ENCODE results near the gene IL3. TPM values are rescaled to one million over a fixed set of nuclear protein-coding genes. Genes with fewer than 3 reads are reported as not detected.

Gene IL3
- total and polyA plus RNA-seq, 9 donors = not detected

DNA sequence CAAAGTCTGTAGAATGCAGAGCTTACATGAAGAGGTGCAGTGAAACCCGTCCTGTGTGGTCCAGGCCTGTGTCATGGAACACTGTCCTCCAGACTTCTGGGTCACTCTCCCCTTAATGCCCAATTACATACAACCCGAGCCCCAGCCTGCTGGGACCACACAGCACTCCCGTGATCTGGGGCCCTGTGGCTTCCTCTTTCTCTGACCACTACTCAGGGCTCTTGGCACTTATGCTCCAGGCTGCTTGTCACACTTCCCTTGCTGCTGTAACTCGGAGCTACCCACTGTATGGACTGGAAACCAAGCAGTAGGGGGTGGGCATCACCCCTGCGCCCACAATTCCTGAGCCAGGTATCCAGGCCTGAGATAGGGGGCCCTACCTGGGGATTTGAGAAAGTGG, 10.3 kb upstream of the IL3 start:
- H3K27me3 ChIP-seq = no peaks in the 10 kb centered on the region
- 68 to 75% (median 70%) methylated on average over 5 of the region's 5 CpGs for WGBS, 3 donors

DNA sequence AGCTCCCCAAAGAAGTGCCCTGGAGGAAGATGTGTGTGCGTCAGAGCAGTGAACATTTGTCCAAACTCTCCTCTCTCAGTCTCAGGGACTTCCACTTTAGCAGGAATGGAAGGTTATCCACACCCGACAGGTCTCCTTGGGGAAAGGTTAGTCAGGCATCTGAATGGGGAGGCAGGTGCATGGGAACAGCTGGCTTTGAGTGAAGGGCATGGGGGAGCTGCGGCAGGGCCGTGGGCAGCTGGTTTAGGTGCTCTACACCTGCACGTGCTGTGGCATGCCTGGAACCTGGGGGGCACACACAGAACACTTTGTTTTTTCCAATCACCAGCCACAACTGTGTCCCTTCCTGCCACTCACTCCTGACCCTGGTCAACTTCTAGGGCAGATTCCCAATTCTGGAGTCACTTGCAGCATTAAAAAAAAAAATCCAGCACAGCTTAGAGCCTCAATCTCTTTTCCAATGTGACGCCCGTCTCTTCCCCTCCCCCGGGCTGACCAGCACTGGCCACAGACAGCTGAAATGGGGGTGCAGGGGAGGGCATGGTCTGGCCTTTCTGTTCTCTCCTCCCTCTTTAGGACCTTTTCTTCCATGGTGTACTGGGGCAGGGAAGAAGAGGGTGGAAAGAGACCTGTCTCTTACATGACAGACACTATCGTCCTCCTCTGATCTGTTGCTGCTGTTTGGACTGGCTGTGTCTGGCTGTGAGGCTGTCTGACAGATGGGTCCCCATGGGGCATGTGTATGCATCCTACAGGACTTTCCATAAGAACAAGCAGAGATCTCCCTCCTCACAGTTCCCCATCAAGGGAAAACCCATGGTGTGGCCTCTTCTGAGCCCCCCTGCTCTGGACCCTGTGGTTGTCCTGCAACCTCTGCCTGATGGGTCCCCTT, 9.5 kb upstream of the IL3 start:
- Histone ChIP-seq H3K9me3 (no peaks in the 10 kb centered on the region), H3K4me1 (ENCODE audit: insufficient read depth) (no peaks in the 10 kb centered on the region), H3K36me3 (no peaks in the 10 kb centered on the region), H3K27me3 (no peaks in the 10 kb centered on the region), H3K27ac (no peak overlapping the region), H3K4me3 (no peak overlapping the region)
- 66 to 68% (median 66%) methylated on average over 9 of the region's 9 CpGs for WGBS, 3 donors
- intact Hi-C loops (cut with DNase I) = no loop called here
- DNase-seq = peak in 1 of 5 donors; percentile 9
- TF ChIP-seq POLR2A (IDR thresholded peaks at IDR 0.05) (no peak), EP300 (IDR thresholded peaks at IDR 0.05) (no peak)
- TF ChIP-seq, protein P1, sequence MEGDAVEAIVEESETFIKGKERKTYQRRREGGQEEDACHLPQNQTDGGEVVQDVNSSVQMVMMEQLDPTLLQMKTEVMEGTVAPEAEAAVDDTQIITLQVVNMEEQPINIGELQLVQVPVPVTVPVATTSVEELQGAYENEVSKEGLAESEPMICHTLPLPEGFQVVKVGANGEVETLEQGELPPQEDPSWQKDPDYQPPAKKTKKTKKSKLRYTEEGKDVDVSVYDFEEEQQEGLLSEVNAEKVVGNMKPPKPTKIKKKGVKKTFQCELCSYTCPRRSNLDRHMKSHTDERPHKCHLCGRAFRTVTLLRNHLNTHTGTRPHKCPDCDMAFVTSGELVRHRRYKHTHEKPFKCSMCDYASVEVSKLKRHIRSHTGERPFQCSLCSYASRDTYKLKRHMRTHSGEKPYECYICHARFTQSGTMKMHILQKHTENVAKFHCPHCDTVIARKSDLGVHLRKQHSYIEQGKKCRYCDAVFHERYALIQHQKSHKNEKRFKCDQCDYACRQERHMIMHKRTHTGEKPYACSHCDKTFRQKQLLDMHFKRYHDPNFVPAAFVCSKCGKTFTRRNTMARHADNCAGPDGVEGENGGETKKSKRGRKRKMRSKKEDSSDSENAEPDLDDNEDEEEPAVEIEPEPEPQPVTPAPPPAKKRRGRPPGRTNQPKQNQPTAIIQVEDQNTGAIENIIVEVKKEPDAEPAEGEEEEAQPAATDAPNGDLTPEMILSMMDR (IDR thresholded peaks at IDR 0.05) = no peak

More for the DNA sequence above, 10.3 kb upstream of the IL3 start:
- peak in 1 of 5 donors; percentile 16 for DNase-seq
- H3K27ac ChIP-seq = no peak overlapping the region
- intact Hi-C loops (cut with DNase I) = no loop called here
- no peaks in the 10 kb centered on the region for H3K36me3 ChIP-seq
- H3K4me1 ChIP-seq (ENCODE audit: insufficient read depth) = no peaks in the 10 kb centered on the region
- TF ChIP-seq, protein P1 (IDR thresholded peaks at IDR 0.05) = no peak
- TF ChIP-seq EP300 (IDR thresholded peaks at IDR 0.05) (no peak), POLR2A (IDR thresholded peaks at IDR 0.05) (no peak)
- H3K9me3 ChIP-seq = no peaks in the 10 kb centered on the region
- no peak overlapping the region for H3K4me3 ChIP-seq

DNA sequence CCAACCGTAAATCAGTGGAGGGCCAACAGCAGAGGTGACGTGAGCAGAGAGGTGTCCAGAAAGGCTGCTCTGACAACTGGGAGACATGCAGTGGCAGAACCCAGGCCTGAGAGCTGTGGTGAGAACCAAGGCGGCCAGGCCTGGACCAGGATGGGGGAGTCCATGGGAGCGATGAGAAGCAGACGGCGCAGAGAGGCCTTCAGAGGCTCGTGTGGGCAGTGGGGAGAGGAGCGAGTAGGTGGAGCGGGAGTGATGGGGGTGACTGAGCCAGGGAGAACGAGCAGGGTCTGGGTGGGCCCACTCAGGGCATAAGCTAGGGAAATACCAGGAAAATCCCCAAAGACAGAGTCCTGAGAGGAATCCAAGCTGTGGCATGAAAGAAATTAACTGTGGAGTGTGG, 7.9 kb upstream of the IL3 start:
- peak in 1 of 5 donors; percentile 13 for DNase-seq
- WGBS, 3 donors = 60 to 75% (median 61%) methylated on average over 10 of the region's 10 CpGs
- intact Hi-C loops (cut with DNase I) = no loop called here
- no peaks in the 10 kb centered on the region for H3K36me3 ChIP-seq
- no peaks in the 10 kb centered on the region for H3K4me1 ChIP-seq (ENCODE audit: insufficient read depth)
- no peaks in the 10 kb centered on the region for H3K9me3 ChIP-seq
- H3K4me3 ChIP-seq = no peak overlapping the region
- no peak overlapping the region for H3K27ac ChIP-seq
- TF ChIP-seq, protein P1 (IDR thresholded peaks at IDR 0.05) = no peak
- no peak for TF ChIP-seq POLR2A (IDR thresholded peaks at IDR 0.05)
- no peak for TF ChIP-seq EP300 (IDR thresholded peaks at IDR 0.05)
- no peaks in the 10 kb centered on the region for H3K27me3 ChIP-seq

DNA sequence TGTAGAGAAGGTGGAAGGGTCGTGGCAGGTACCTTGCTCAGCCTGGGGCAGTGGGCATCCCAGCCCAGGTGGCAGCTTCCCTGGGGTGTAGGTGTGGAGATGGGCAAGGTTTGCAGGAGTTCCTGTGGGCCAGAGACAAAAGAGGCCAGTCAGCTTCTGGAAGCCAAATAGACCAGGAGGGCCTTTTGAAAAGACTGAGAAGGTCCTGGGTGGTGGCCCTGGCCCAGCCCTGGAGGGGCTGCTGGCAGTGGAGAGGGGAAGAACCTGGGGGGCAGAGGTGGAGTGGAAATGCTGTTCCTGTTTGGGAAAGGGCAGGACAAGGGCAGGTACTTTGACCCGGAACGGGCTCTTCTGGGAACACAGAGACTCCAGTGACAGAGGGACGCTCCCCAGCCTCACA, 7.0 kb upstream of the IL3 start:
- intact Hi-C loops (cut with DNase I) = no loop called here
- DNase-seq = peak in 1 of 5 donors; percentile 12
- Histone ChIP-seq H3K27me3 (no peaks in the 10 kb centered on the region), H3K36me3 (no peaks in the 10 kb centered on the region), H3K4me1 (ENCODE audit: insufficient read depth) (no peaks in the 10 kb centered on the region), H3K27ac (no peak overlapping the region), H3K9me3 (no peaks in the 10 kb centered on the region), H3K4me3 (no peak overlapping the region)
- WGBS, 3 donors = 78 to 85% (median 80%) methylated on average over 4 of the region's 4 CpGs
- no peak for TF ChIP-seq EP300 (IDR thresholded peaks at IDR 0.05)
- TF ChIP-seq, protein P1 (IDR thresholded peaks at IDR 0.05) = no peak
- no peak for TF ChIP-seq POLR2A (IDR thresholded peaks at IDR 0.05)
